ENCODE data around the gene EXD2.

The EXD2 gene

DNA sequence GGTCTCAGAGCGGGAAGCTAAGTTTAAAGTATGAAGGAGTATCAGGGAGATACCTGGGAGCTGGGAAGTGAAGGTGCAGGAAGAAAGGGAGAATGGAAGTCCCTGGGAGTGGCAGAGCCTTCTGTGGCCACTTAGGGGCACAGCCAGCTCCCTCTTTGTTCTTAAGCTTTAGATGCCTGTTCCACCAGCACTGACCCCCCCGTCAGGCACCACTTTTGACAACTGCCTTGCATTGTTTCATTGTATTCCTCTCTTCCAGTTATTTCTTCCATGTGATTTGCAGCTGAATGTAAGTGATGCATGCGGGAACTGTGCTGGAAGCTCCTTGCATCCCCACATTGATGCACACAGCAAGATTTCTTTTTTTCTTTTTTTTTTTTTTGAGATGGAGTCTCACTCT lies 71.2 kb downstream of the EXD2 start:
- Histone ChIP-seq H3K36me3 (ENCODE audit: control insufficient read depth, insufficient read depth, low read length) (no peaks in the 10 kb centered on the region), H3K4me3 (ENCODE audit: insufficient read depth, low read depth, low read length) (no peak overlapping the region), H3K9me3 (ENCODE audit: control insufficient read depth, low read length) (no peaks in the 10 kb centered on the region), H3K27ac (ENCODE audit: insufficient read depth, low read depth, low read length, poor library complexity, severe bottlenecking) (no peak overlapping the region), H3K27me3 (ENCODE audit: control insufficient read depth, insufficient read depth, low read length, poor library complexity, severe bottlenecking) (peaks cover 44% of the 10 kb centered on the region), H3K4me1 (ENCODE audit: control insufficient read depth, insufficient read depth, low read length) (peaks cover 18% of the 10 kb centered on the region)
- 43% methylated on average over 3 of the region's 3 CpGs for WGBS, 2 experiments

DNA sequence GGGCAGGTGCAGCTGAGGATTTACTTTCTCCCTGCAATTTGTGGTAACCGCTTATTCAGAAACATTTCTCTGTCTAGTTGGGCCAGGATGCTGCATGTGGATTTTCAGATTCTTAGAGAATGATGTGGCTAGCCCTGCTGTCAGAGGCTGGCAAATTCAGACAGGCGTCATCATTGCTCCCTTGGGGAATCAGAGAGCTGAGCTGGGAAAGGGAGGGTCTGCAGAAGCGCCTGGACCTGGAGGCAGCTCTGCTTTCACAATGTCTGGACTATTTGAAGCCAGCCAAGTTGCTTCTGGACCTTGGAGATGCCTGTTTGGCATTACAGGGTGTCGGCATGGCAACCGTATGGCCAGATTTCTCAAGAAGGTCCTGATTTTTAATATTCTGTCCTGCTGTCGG lies 72.1 kb downstream of the EXD2 start:
- Histone ChIP-seq H3K27ac (ENCODE audit: insufficient read depth, low read depth, low read length, poor library complexity, severe bottlenecking) (no peak overlapping the region), H3K9me3 (ENCODE audit: control insufficient read depth, low read length) (no peaks in the 10 kb centered on the region), H3K27me3 (ENCODE audit: control insufficient read depth, insufficient read depth, low read length, poor library complexity, severe bottlenecking) (peaks cover 35% of the 10 kb centered on the region), H3K4me3 (ENCODE audit: insufficient read depth, low read depth, low read length) (no peak overlapping the region), H3K4me1 (ENCODE audit: control insufficient read depth, insufficient read depth, low read length) (peaks cover 18% of the 10 kb centered on the region), H3K36me3 (ENCODE audit: control insufficient read depth, insufficient read depth, low read length) (no peaks in the 10 kb centered on the region)
- 90% methylated on average over 6 of the region's 6 CpGs for WGBS, 2 experiments

DNA sequence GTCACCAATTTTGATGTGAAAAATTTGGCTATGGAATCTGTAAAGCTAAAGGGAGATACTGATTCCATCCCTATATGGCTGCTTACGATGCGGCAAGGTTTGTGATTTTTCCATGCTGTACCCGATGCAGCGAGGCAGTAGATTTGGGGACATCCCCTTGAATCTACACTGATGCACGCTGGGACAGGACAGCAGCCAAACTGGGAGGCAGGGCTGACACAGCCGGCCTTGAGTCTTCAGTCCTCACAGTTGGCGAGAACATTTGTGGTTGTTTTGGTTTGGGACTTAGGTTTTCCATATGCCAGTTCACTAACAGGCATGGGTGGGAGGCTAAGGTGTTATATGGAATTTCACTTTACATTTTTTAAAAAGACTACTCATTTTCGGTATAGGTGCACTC lies 72.5 kb downstream of the EXD2 start:
- 90 to 94% methylated on average over 8 of the region's 8 CpGs for WGBS, 2 experiments
- no peaks in the 10 kb centered on the region for H3K36me3 ChIP-seq (ENCODE audit: control insufficient read depth, insufficient read depth, low read length)
- no peaks in the 10 kb centered on the region for H3K9me3 ChIP-seq (ENCODE audit: control insufficient read depth, low read length)
- no peak overlapping the region for H3K4me3 ChIP-seq (ENCODE audit: insufficient read depth, low read depth, low read length)
- H3K4me1 ChIP-seq (ENCODE audit: control insufficient read depth, insufficient read depth, low read length), result peaks cover 16% of the 10 kb centered on the region
- H3K27ac ChIP-seq (ENCODE audit: insufficient read depth, low read depth, low read length, poor library complexity, severe bottlenecking), result no peak overlapping the region
- H3K27me3 ChIP-seq (ENCODE audit: control insufficient read depth, insufficient read depth, low read length, poor library complexity, severe bottlenecking), result peaks cover 31% of the 10 kb centered on the region

DNA sequence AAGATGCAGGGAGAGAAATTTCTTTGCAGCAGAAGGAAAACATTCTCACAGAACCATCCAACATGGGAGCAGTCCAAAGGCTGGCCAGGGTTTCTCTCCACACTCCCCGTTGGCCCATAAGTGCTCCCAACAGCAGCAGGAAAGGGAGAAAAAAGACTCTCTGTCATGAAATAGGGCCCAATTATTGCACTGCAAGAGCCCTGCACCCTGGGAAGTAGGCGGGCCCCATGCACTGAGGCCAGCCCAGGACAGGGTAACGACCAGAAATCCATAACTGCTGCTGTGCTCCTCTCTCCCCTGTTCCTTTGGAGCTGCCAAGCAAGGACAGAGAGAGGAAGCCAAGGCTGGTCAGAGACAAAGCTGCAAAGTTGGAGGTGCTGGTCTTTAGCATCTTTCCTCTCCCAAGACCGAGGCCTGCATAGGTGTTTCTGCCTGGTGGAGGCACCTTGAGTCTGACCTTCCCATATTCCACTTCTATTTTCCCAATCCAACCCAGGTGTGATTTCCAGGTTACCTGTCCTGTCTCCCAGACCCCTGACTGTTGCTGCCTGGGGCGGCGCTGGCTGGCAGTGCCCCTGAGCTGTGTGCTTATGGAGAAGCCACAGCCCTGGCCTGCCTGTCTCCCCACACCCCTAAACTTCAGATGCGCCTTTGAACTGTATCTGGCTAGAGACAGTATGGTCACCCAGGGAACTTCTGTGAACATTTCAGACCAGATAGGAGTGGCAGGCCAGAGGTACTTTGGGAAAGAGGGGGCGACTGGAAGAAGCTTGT lies 75.5 kb downstream of the EXD2 start:
- Histone ChIP-seq H3K36me3 (ENCODE audit: control insufficient read depth, insufficient read depth, low read length) (no peaks in the 10 kb centered on the region), H3K4me1 (ENCODE audit: control insufficient read depth, insufficient read depth, low read length) (peaks cover 7% of the 10 kb centered on the region), H3K27ac (ENCODE audit: insufficient read depth, low read depth, low read length, poor library complexity, severe bottlenecking) (no peak overlapping the region), H3K9me3 (ENCODE audit: control insufficient read depth, low read length) (no peaks in the 10 kb centered on the region), H3K27me3 (ENCODE audit: control insufficient read depth, insufficient read depth, low read length, poor library complexity, severe bottlenecking) (peaks cover 4% of the 10 kb centered on the region), H3K4me3 (ENCODE audit: insufficient read depth, low read depth, low read length) (no peak overlapping the region)
- WGBS, 2 experiments, result 87 to 89% methylated on average over 8 of the region's 8 CpGs

DNA sequence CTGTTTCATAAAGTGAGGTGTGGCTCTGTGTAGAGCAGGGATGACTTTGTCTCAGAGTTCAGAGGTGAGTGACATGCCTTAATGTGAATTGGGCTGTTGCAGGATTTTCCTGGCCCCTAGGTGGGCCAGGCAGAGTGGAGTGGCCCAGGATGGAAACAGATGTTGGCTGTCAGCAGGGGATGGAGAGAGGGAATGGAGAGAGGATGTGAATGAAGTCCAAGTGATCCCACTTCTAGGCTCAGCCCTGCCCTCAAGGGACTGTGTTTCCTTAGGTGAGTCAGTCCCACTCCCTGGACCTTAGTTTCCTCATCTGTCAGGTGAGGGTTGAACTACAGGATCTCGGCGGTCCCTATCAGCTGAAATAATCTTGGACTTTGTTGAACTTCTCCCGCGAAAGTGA lies 76.2 kb downstream of the EXD2 start:
- Histone ChIP-seq H3K4me1 (ENCODE audit: control insufficient read depth, insufficient read depth, low read length) (no peaks in the 10 kb centered on the region), H3K9me3 (ENCODE audit: control insufficient read depth, low read length) (no peaks in the 10 kb centered on the region), H3K27me3 (ENCODE audit: control insufficient read depth, insufficient read depth, low read length, poor library complexity, severe bottlenecking) (no peaks in the 10 kb centered on the region), H3K36me3 (ENCODE audit: control insufficient read depth, insufficient read depth, low read length) (no peaks in the 10 kb centered on the region), H3K27ac (ENCODE audit: insufficient read depth, low read depth, low read length, poor library complexity, severe bottlenecking) (no peak overlapping the region), H3K4me3 (ENCODE audit: insufficient read depth, low read depth, low read length) (no peak overlapping the region)
- 95 to 96% methylated on average over 4 of the region's 4 CpGs for WGBS, 2 experiments

DNA sequence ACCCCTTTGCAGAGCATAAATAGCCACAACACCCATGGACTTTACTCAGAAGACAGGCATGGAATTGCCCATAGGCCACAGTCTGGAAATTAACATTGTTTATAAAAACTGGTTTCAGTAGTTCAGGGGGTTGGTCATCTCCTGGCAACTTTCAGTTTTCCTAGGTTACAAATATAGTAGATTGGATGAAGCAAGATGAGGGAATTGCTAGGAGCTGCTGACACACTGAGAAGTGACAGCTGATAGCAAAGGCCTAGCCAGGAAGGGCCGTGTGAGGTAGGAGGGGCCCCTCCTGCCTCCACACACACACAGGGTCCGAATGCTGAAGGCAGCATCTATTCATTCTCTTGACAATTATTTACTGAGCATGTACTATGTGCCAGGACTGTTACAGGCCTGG lies 76.9 kb downstream of the EXD2 start:
- H3K27me3 ChIP-seq (ENCODE audit: control insufficient read depth, insufficient read depth, low read length, poor library complexity, severe bottlenecking), result no peaks in the 10 kb centered on the region
- H3K4me1 ChIP-seq (ENCODE audit: control insufficient read depth, insufficient read depth, low read length), result no peaks in the 10 kb centered on the region
- no peak overlapping the region for H3K27ac ChIP-seq (ENCODE audit: insufficient read depth, low read depth, low read length, poor library complexity, severe bottlenecking)
- 72 to 81% methylated on average over 2 of the region's 2 CpGs for WGBS, 2 experiments
- H3K4me3 ChIP-seq (ENCODE audit: insufficient read depth, low read depth, low read length), result no peak overlapping the region
- no peaks in the 10 kb centered on the region for H3K9me3 ChIP-seq (ENCODE audit: control insufficient read depth, low read length)
- no peaks in the 10 kb centered on the region for H3K36me3 ChIP-seq (ENCODE audit: control insufficient read depth, insufficient read depth, low read length)

DNA sequence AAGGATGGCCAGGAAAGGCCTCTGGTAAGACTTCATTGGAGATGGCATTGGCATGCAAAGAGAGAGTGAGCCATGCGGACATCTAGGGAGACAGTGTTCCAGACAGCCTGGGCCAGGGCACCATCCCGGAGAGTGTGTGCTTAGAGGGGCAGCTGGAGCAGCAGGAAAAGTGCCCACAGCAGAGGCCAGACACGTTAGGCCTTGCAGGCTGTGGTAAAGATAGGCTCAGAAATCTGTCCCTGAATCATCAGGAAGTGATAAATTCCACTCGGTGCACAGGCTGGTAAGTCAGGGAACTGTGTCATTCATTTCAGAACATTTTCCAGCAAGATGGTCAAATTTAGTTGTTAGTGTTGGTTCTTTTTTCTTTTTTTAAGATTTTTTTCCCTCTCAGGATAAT lies 77.5 kb downstream of the EXD2 start:
- no peak overlapping the region for H3K4me3 ChIP-seq (ENCODE audit: insufficient read depth, low read depth, low read length)
- no peaks in the 10 kb centered on the region for H3K9me3 ChIP-seq (ENCODE audit: control insufficient read depth, low read length)
- no peak overlapping the region for H3K27ac ChIP-seq (ENCODE audit: insufficient read depth, low read depth, low read length, poor library complexity, severe bottlenecking)
- no peaks in the 10 kb centered on the region for H3K27me3 ChIP-seq (ENCODE audit: control insufficient read depth, insufficient read depth, low read length, poor library complexity, severe bottlenecking)
- no peaks in the 10 kb centered on the region for H3K36me3 ChIP-seq (ENCODE audit: control insufficient read depth, insufficient read depth, low read length)
- H3K4me1 ChIP-seq (ENCODE audit: control insufficient read depth, insufficient read depth, low read length), result no peaks in the 10 kb centered on the region
- WGBS, 2 experiments, result 89% methylated on average over 4 of the region's 4 CpGs

DNA sequence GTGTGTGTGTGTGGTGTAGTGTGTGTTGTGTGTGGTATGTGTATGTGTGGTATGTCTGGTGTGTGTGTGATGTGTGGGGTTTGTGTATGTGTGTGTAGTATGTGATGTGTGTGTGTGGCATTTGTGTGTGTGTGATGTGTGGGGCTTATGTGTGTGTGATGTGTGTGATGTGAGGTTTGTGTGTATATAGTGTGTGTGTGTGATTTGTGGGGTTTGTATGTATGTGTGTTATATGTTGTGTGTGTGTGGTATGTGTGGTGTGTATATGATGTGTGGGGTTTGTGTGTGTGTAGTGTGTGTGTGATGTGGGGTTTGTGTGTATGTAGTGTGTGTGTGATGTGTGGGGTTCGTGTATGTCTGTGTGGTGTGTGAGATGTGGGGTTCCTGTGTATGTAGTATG lies 78.1 kb downstream of the EXD2 start:
- H3K27ac ChIP-seq (ENCODE audit: insufficient read depth, low read depth, low read length, poor library complexity, severe bottlenecking), result no peak overlapping the region
- no peaks in the 10 kb centered on the region for H3K9me3 ChIP-seq (ENCODE audit: control insufficient read depth, low read length)
- H3K4me3 ChIP-seq (ENCODE audit: insufficient read depth, low read depth, low read length), result no peak overlapping the region
- no peaks in the 10 kb centered on the region for H3K27me3 ChIP-seq (ENCODE audit: control insufficient read depth, insufficient read depth, low read length, poor library complexity, severe bottlenecking)
- no peaks in the 10 kb centered on the region for H3K36me3 ChIP-seq (ENCODE audit: control insufficient read depth, insufficient read depth, low read length)
- no peaks in the 10 kb centered on the region for H3K4me1 ChIP-seq (ENCODE audit: control insufficient read depth, insufficient read depth, low read length)
- 81 to 85% methylated on average over 1 of the region's 1 CpG for WGBS, 2 experiments

DNA sequence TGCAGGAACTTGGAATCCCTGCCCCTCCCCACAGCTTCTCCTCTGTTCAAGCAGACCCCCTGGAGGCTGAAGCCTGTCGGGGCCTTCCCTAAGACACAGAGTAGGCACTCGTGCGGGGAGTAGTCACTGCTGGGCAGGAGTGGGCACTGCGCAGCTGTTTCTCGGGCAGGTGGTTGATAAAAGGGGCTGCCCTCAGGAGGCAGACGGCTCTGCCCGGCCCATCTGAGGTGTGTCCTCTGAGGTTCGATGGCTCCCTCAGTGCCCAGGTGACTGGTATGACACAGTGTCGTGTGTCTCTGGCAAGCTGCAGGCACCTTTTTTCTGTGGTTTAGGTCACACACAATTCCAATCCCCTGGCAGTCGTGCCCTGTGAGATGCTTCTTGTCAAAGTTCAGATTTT lies 78.8 kb downstream of the EXD2 start:
- Histone ChIP-seq H3K4me3 (ENCODE audit: insufficient read depth, low read depth, low read length) (no peak overlapping the region), H3K27ac (ENCODE audit: insufficient read depth, low read depth, low read length, poor library complexity, severe bottlenecking) (no peak overlapping the region), H3K4me1 (ENCODE audit: control insufficient read depth, insufficient read depth, low read length) (no peaks in the 10 kb centered on the region), H3K9me3 (ENCODE audit: control insufficient read depth, low read length) (no peaks in the 10 kb centered on the region), H3K36me3 (ENCODE audit: control insufficient read depth, insufficient read depth, low read length) (no peaks in the 10 kb centered on the region), H3K27me3 (ENCODE audit: control insufficient read depth, insufficient read depth, low read length, poor library complexity, severe bottlenecking) (no peaks in the 10 kb centered on the region)
- 77 to 79% methylated on average over 10 of the region's 10 CpGs for WGBS, 2 experiments

DNA sequence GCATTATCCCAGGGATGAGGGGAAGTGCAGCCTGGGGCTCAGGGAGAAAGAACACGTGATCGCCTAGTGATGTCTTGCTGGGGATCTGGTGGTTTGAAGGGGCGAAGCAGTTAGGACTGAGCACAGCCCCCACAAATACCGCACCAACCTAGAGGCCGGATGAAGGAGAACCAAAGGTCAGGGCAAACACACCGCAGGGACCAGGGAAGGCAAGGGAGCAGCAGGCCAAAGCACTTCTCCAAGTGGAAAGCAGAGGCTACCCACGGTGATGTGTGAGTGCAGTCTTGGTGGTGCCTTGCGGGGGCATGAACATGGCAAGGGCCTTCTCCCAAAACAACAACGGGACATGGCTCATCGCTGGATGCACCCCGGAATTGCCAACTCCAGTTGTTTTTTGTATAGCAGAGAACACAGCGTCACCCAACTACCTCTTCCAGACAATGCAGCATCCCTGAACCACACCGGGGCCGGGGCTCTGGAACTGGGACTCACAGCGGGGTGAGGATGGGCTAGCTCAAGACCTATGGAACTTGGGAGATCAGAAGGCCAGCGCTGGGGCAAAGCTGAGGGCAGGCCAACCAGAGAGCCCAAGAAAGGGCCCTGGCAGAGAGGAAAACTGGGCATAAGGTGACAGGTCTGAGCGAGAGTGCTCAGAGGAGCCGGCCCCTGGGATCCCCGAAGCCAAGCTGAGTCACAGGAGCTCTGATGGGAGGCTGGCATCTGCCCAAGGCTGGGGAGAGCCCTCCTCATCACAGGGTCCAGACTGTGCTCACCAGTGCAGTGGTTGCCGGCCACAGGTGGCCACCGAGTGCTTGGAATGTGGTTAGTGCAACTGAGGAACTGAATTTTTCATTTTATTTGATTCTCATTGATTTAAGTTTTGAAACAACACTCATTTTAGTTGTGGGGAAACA lies 79.8 kb downstream of the EXD2 start:
- Histone ChIP-seq H3K27ac (ENCODE audit: insufficient read depth, low read depth, low read length, poor library complexity, severe bottlenecking) (no peak overlapping the region), H3K4me3 (ENCODE audit: insufficient read depth, low read depth, low read length) (no peak overlapping the region), H3K27me3 (ENCODE audit: control insufficient read depth, insufficient read depth, low read length, poor library complexity, severe bottlenecking) (no peaks in the 10 kb centered on the region), H3K36me3 (ENCODE audit: control insufficient read depth, insufficient read depth, low read length) (no peaks in the 10 kb centered on the region), H3K4me1 (ENCODE audit: control insufficient read depth, insufficient read depth, low read length) (no peaks in the 10 kb centered on the region), H3K9me3 (ENCODE audit: control insufficient read depth, low read length) (no peaks in the 10 kb centered on the region)
- 91% methylated on average over 21 of the region's 21 CpGs for WGBS, 2 experiments
